Fibroblast of skin of abdomen (primary cell): ENCODE data around the gene KIF20A. TPM values are rescaled to one million over a fixed set of nuclear protein-coding genes. Genes with fewer than 3 reads are reported as not detected.
"Not testable (repeated sequence)": the region's sequence is repeated elsewhere in the genome, so short reads cannot be mapped to it uniquely, and the experiment has no call there.

Source experiments
- DNase-seq: peaks from one replicate; pipeline ENCODE4 v3.0.0-alpha.2; 2013
- polyA plus RNA-seq, 2 experiments: library from polyadenylated mRNA; unstranded; fragments of 120-200 nt; gene quantifications; one replicate each; pipeline ENCODE4 v1.2.1, GENCODE V29; 2013; ENCODE audit not compliant: insufficient read length in 2 of 2

Gene KIF20A
- 45.2 TPM for polyA plus RNA-seq (2013, experiment 1 of 2; ENCODE audit: insufficient read length)
- polyA plus RNA-seq (2013, experiment 2 of 2; ENCODE audit: insufficient read length), result 47.4 TPM

- DNase-seq, result peak; percentile 96
Observed at GRCh38 chr5:138178516-138179276, at the start of gene KIF20A, which contains the start of gene BRD8. KIF20A (plus strand) TSS chr5:138179112; CDS start chr5:138179681, 569 bp downstream. BRD8 (minus strand) TSS chr5:138178630; CDS start chr5:138178614, 16 bp downstream.

- no peak for DNase-seq
Observed at GRCh38 chr5:138129347-138129746, 49.6 kb upstream of the KIF20A start.

GRCh38 chr5:138132543-138132942 is 46.4 kb upstream of the KIF20A start:
- no peak for DNase-seq

- peak; percentile 53 for DNase-seq
Observed at GRCh38 chr5:138138949-138139780, 39.7 kb upstream of the KIF20A start, which contains the start of gene NME5. NME5 (minus strand) TSS chr5:138139428; CDS start chr5:138138780, 648 bp downstream.

GRCh38 chr5:138139781-138140090 is 39.2 kb upstream of the KIF20A start:
- DNase-seq, result no peak

- no peak for DNase-seq
Observed at GRCh38 chr5:138140268-138140667, 38.6 kb upstream of the KIF20A start.

GRCh38 chr5:138141734-138142133 is 37.2 kb upstream of the KIF20A start:
- DNase-seq, result no peak

GRCh38 chr5:138143578-138143977 is 35.3 kb upstream of the KIF20A start:
- not testable (repeated sequence) for DNase-seq

GRCh38 chr5:138148811-138149210 is 30.1 kb upstream of the KIF20A start:
- DNase-seq, result peak; percentile 57

- peak; percentile 36 for DNase-seq
Observed at GRCh38 chr5:138149530-138149929, 29.4 kb upstream of the KIF20A start.

- DNase-seq, result not testable (repeated sequence)
Observed at GRCh38 chr5:138155977-138156376, 22.9 kb upstream of the KIF20A start.

GRCh38 chr5:138157626-138158025 is 21.3 kb upstream of the KIF20A start:
- no peak for DNase-seq

GRCh38 chr5:138159666-138160065 is 19.2 kb upstream of the KIF20A start:
- no peak for DNase-seq

GRCh38 chr5:138160706-138161105 is 18.2 kb upstream of the KIF20A start:
- DNase-seq, result no peak

- DNase-seq, result no peak
Observed at GRCh38 chr5:138163721-138164120, 15.2 kb upstream of the KIF20A start.

- no peak for DNase-seq
Observed at GRCh38 chr5:138169124-138169523, 9.8 kb upstream of the KIF20A start.

- DNase-seq, result no peak
Observed at GRCh38 chr5:138170299-138170698, 8.6 kb upstream of the KIF20A start.

- peak; percentile 10 for DNase-seq
Observed at GRCh38 chr5:138177941-138178515, 884 bp upstream of the KIF20A start.

- DNase-seq, result no peak
Observed at GRCh38 chr5:138179277-138179857, 455 bp downstream of the KIF20A start.

GRCh38 chr5:138180183-138180782 is 1.4 kb downstream of the KIF20A start:
- peak; percentile 61 for DNase-seq

- no peak for DNase-seq
Observed at GRCh38 chr5:138180841-138181240, 1.9 kb downstream of the KIF20A start.

- DNase-seq, result no peak
Observed at GRCh38 chr5:138182808-138183207, 3.9 kb downstream of the KIF20A start.
